Islet of Langerhans (tissue), 1 donor: ENCODE results near the gene POU6F2.
A peak's percentile ranks its signal among the peaks of the same experiment; 100 is the strongest.

Experiments
- FAIRE-seq: peaks from one replicate; lab custom pipeline; 2011; peaks lifted over from hg19 to GRCh38; lab: Jason Lieb, UNC

POU6F2 gene

GRCh38 chr7:39451901-39452300 lies 474.2 kb downstream of the POU6F2 start:
- no peak for FAIRE-seq

GRCh38 chr7:39453743-39454355 lies 476.1 kb downstream of the POU6F2 start:
- FAIRE-seq, result no peak

GRCh38 chr7:39458061-39458745 lies 480.5 kb downstream of the POU6F2 start:
- FAIRE-seq, result no peak

- no peak for FAIRE-seq
Observed at GRCh38 chr7:39459636-39460035, 481.9 kb downstream of the POU6F2 start.

- FAIRE-seq, result no peak
Observed at GRCh38 chr7:39460486-39460885, 482.8 kb downstream of the POU6F2 start.

- no peak for FAIRE-seq
Observed at GRCh38 chr7:39461263-39461820, 483.6 kb downstream of the POU6F2 start.

- no peak for FAIRE-seq
Observed at GRCh38 chr7:39463252-39463651, 485.5 kb downstream of the POU6F2 start.

GRCh38 chr7:39464350-39465054 lies 486.8 kb downstream of the POU6F2 start:
- FAIRE-seq, result no peak

GRCh38 chr7:39465055-39465929 lies 487.6 kb downstream of the POU6F2 start:
- peak; percentile 90 for FAIRE-seq

GRCh38 chr7:39468261-39468660 lies 490.6 kb downstream of the POU6F2 start:
- no peak for FAIRE-seq

- FAIRE-seq, result no peak
Observed at GRCh38 chr7:39468808-39469374, 491.2 kb downstream of the POU6F2 start.

GRCh38 chr7:39480901-39481300 lies 503.2 kb downstream of the POU6F2 start:
- no peak for FAIRE-seq

- FAIRE-seq, result no peak
Observed at GRCh38 chr7:39488467-39489393, 511.0 kb downstream of the POU6F2 start.

- no peak for FAIRE-seq
Observed at GRCh38 chr7:39490296-39490695, 512.6 kb downstream of the POU6F2 start.

GRCh38 chr7:39493934-39494333 lies 516.2 kb downstream of the POU6F2 start:
- no peak for FAIRE-seq

GRCh38 chr7:39501358-39501757 lies 523.6 kb downstream of the POU6F2 start:
- FAIRE-seq, result no peak

- no peak for FAIRE-seq
Observed at GRCh38 chr7:39504963-39505362, 527.3 kb downstream of the POU6F2 start.

GRCh38 chr7:39507866-39508551 lies 530.3 kb downstream of the POU6F2 start:
- FAIRE-seq, result no peak

- no peak for FAIRE-seq
Observed at GRCh38 chr7:39509436-39509835, 531.7 kb downstream of the POU6F2 start.

- FAIRE-seq, result no peak
Observed at GRCh38 chr7:39509912-39510311, 532.2 kb downstream of the POU6F2 start.
